ENCODE results near the gene TMEM132A. TPM values are rescaled to one million over a fixed set of nuclear protein-coding genes. Genes with fewer than 3 reads are reported as not detected.
A peak's percentile ranks its signal among the peaks of the same experiment; 100 is the strongest.

The TMEM132A gene
- total RNA-seq, 1 experiment from 2014 or later = 84.2 TPM

DNA sequence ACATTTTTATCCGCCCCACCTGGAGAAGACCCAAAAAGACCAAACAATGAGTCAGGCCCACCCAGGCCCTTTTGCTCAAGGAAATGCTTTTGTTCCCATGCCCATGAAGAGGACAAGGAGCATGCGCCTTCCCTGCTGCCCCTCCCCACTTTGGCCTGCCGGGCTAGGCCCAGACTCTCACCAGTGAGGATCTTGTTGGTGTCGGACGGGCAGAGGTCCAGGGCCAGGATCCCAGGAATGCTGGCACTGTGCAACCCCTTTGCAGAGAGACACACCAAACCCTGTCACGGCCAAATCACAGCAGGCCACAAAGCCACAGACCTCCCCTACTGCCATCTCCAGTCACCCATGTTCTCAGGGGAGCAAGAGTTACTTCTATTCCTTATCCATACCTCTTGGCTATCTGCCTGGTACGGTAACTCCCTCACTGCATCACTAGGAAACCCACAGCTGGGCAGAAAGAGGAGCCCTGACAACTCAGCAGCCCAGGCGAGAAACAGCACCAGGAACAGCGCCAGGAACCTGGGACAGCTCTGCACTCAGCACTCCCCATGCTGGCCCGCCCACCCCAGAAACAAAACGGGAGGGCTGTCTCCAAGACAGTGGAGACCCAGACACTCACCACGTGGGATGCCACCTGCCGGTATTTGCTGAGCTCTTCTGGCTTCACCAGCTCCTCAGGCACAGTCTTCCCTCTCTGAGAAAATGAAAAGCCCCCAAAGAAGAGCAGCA, 23.4 kb upstream of the TMEM132A start:
- Histone ChIP-seq H4K20me1 (ENCODE audit: low read length) (peaks cover 39% of the 10 kb centered on the region), H3K27me3 (ENCODE audit: low read length) (no peaks in the 10 kb centered on the region), H3K4me1 (ENCODE audit: insufficient read depth, low read length) (peaks cover 16% of the 10 kb centered on the region), H3K4me3 (ENCODE audit: low read length) (no peak overlapping the region), H3K9me3 (ENCODE audit: low read length) (no peaks in the 10 kb centered on the region), H3K9me2 (replicated peaks; ENCODE audit: low read length) (no peaks in the 10 kb centered on the region), H3K9ac (ENCODE audit: low read length) (no peak overlapping the region), H3K36me3 (ENCODE audit: low read depth, low read length) (peaks cover 83% of the 10 kb centered on the region), H2AFZ (ENCODE audit: low read length) (no peak overlapping the region), H3K79me2 (ENCODE audit: low read length) (peaks cover 38% of the 10 kb centered on the region), H3K27ac (ENCODE audit: low read length) (no peak overlapping the region), H3K4me2 (ENCODE audit: low read length) (no peak overlapping the region), H3F3A (ENCODE audit: low read length, unreplicated experiment) (peaks cover 8% of the 10 kb centered on the region)
- TF ChIP-seq EZH2phosphoT487 (IDR thresholded peaks at IDR 0.05; ENCODE audit: borderline replicate concordance, low read length) (no peak), EZH2 (IDR thresholded peaks at IDR 0.05; ENCODE audit: low read length, unreplicated experiment) (no peak)
- TF ChIP-seq, protein P1, sequence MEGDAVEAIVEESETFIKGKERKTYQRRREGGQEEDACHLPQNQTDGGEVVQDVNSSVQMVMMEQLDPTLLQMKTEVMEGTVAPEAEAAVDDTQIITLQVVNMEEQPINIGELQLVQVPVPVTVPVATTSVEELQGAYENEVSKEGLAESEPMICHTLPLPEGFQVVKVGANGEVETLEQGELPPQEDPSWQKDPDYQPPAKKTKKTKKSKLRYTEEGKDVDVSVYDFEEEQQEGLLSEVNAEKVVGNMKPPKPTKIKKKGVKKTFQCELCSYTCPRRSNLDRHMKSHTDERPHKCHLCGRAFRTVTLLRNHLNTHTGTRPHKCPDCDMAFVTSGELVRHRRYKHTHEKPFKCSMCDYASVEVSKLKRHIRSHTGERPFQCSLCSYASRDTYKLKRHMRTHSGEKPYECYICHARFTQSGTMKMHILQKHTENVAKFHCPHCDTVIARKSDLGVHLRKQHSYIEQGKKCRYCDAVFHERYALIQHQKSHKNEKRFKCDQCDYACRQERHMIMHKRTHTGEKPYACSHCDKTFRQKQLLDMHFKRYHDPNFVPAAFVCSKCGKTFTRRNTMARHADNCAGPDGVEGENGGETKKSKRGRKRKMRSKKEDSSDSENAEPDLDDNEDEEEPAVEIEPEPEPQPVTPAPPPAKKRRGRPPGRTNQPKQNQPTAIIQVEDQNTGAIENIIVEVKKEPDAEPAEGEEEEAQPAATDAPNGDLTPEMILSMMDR (conservative IDR thresholded peaks at IDR 0.05; ENCODE audit: low read depth, low read length) = no peak
- DNase-seq (no peak), ATAC-seq (no peak)
- POLR2A ChIA-PET (ENCODE audit: unreplicated experiment) = no interaction called here
- BruUV-seq (replicated peaks) = no TSS peak
- CTCF ChIA-PET = no interaction called here
- intact Hi-C loops (cut with micrococcal nuclease) = no loop called here

DNA sequence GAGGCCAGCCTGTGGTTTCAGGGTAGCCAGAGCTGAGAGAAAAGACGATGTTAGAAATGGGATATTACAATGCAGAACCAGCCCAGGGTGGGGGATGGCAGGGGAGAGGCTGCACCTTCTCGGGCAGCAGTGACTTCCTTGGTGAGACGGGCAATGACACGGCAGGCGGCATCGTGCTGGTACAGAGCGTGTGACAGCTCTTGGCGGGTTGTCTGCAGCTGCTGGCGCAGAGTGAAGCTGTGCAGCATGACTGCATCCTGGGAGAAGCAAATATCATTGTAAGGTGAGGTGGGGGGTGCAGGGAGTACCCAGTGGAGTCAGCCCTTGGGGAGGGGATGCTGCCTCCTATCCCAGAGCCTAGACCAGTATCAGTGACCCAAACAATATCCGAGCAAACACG, 21.6 kb upstream of the TMEM132A start:
- Histone ChIP-seq H3K36me3 (ENCODE audit: low read depth, low read length) (peaks cover 66% of the 10 kb centered on the region), H3K4me1 (ENCODE audit: insufficient read depth, low read length) (peaks cover 19% of the 10 kb centered on the region), H4K20me1 (ENCODE audit: low read length) (peaks cover 37% of the 10 kb centered on the region), H3K79me2 (ENCODE audit: low read length) (peaks cover 43% of the 10 kb centered on the region), H3K9me2 (replicated peaks; ENCODE audit: low read length) (no peaks in the 10 kb centered on the region), H3K27ac (ENCODE audit: low read length) (no peak overlapping the region), H2AFZ (ENCODE audit: low read length) (no peak overlapping the region), H3F3A (ENCODE audit: low read length, unreplicated experiment) (peaks cover 8% of the 10 kb centered on the region), H3K4me3 (ENCODE audit: low read length) (no peak overlapping the region), H3K9me3 (ENCODE audit: low read length) (no peaks in the 10 kb centered on the region), H3K27me3 (ENCODE audit: low read length) (no peaks in the 10 kb centered on the region), H3K9ac (ENCODE audit: low read length) (no peak overlapping the region), H3K4me2 (ENCODE audit: low read length) (no peak overlapping the region)
- ChIA-PET CTCF (no interaction called here), POLR2A (ENCODE audit: unreplicated experiment) (no interaction called here)
- BruUV-seq (replicated peaks) = no TSS peak
- ATAC-seq (no peak), DNase-seq (no peak)
- TF ChIP-seq EZH2 (IDR thresholded peaks at IDR 0.05; ENCODE audit: low read length, unreplicated experiment) = no peak
- TF ChIP-seq EZH2phosphoT487 (IDR thresholded peaks at IDR 0.05; ENCODE audit: borderline replicate concordance, low read length) = no peak
- TF ChIP-seq, protein P1 (conservative IDR thresholded peaks at IDR 0.05; ENCODE audit: low read depth, low read length) = no peak
- intact Hi-C loops (cut with micrococcal nuclease) = no loop called here

DNA sequence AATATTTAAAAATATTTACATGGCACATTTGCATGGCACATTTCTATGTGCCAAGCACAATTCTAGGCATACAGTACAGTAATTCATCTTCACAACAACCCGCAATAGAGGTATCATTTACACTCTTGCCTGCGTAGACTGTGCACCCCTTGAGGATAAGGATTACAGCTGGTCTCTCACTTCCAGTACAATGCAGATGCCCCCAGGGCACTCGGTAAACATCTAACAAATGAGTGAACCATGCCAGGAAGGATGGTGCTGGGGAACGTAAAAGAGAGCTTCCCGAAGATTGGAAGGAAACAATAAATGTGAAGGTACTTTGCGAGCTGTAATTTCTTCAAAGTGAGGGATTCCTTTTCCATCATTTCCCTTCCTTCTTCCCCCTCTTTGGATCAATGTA, 19.2 kb upstream of the TMEM132A start:
- H3K9me2 ChIP-seq (replicated peaks; ENCODE audit: low read length) = no peaks in the 10 kb centered on the region
- no peaks in the 10 kb centered on the region for H3K27me3 ChIP-seq (ENCODE audit: low read length)
- ATAC-seq (no peak), DNase-seq (peak; percentile 50)
- intact Hi-C loops (cut with micrococcal nuclease) = no loop called here
- BruUV-seq (replicated peaks) = no TSS peak
- peak overlapping the region; percentile 85 for H3K4me3 ChIP-seq (ENCODE audit: low read length)
- no peaks in the 10 kb centered on the region for H3K9me3 ChIP-seq (ENCODE audit: low read length)
- H2AFZ ChIP-seq (ENCODE audit: low read length) = no peak overlapping the region
- peak overlapping the region; percentile 81 for H3K27ac ChIP-seq (ENCODE audit: low read length)
- ChIA-PET POLR2A (ENCODE audit: unreplicated experiment) (no interaction called here), CTCF (no interaction called here)
- peak overlapping the region; percentile 96 for H3K4me2 ChIP-seq (ENCODE audit: low read length)
- H4K20me1 ChIP-seq (ENCODE audit: low read length) = peaks cover 32% of the 10 kb centered on the region
- H3K4me1 ChIP-seq (ENCODE audit: insufficient read depth, low read length) = peaks cover 19% of the 10 kb centered on the region
- peaks cover 42% of the 10 kb centered on the region for H3K36me3 ChIP-seq (ENCODE audit: low read depth, low read length)
- H3K9ac ChIP-seq (ENCODE audit: low read length) = peak overlapping the region; percentile 96
- peaks cover 2% of the 10 kb centered on the region for H3F3A ChIP-seq (ENCODE audit: low read length, unreplicated experiment)
- peaks cover 43% of the 10 kb centered on the region for H3K79me2 ChIP-seq (ENCODE audit: low read length)
- TF ChIP-seq EZH2 (IDR thresholded peaks at IDR 0.05; ENCODE audit: low read length, unreplicated experiment) (no peak), EZH2phosphoT487 (IDR thresholded peaks at IDR 0.05; ENCODE audit: borderline replicate concordance, low read length) (no peak)
- TF ChIP-seq, protein P1 (conservative IDR thresholded peaks at IDR 0.05; ENCODE audit: low read depth, low read length) = no peak

Data from PC-3 (cell line).